GM23248 (cell line): Measurements from ENCODE around the gene SNTG2. TPM values are rescaled to one million over a fixed set of nuclear protein-coding genes. Genes with fewer than 3 reads are reported as not detected.

Experiments
- DNase-seq: peaks from one replicate; pipeline ENCODE4 v3.0.0-alpha.2; 2015
- H2AFZ ChIP-seq: fragments of 200-600 bp; sonication (generic); 2 replicates; pipeline ENCODE4 v1.6.1; 2016; ENCODE audit warnings: antibody characterized with exemption
- H3F3A ChIP-seq: fragments of 200-600 bp; sonication (generic); 2 replicates; pipeline ENCODE4 v1.6.1; 2016; ENCODE audit warnings: mild to moderate bottlenecking, antibody characterized with exemption, mixed run types; ENCODE audit not compliant: insufficient read depth
- H3K27ac ChIP-seq: fragments of 200-600 bp; sonication (generic); 2 replicates; pipeline ENCODE4 v1.5.1; 2016; ENCODE audit warnings: mild to moderate bottlenecking
- H3K27me3 ChIP-seq: fragments of 200-600 bp; sonication (generic); replicated peaks from 2 replicates; pipeline ENCODE4 v1.6.1; 2016; ENCODE audit warnings: mild to moderate bottlenecking; ENCODE audit not compliant: insufficient read depth
- H3K36me3 ChIP-seq: fragments of 200-600 bp; sonication (generic); 2 replicates; pipeline ENCODE4 v1.6.1; 2016; ENCODE audit warnings: low read depth, mild to moderate bottlenecking
- H3K4me1 ChIP-seq: fragments of 200-600 bp; sonication (generic); 2 replicates; pipeline ENCODE4 v1.6.1; 2016; ENCODE audit warnings: mild to moderate bottlenecking; ENCODE audit not compliant: insufficient read depth
- H3K4me2 ChIP-seq: fragments of 200-600 bp; sonication (generic); one replicate; pipeline ENCODE4 v1.6.1; 2016; ENCODE audit warnings: mild to moderate bottlenecking; ENCODE audit not compliant: unreplicated experiment
- H3K4me3 ChIP-seq: fragments of 200-600 bp; sonication (generic); 2 replicates; pipeline ENCODE4 v1.5.1; 2016; ENCODE audit warnings: mild to moderate bottlenecking
- H3K79me2 ChIP-seq: fragments of 200-600 bp; sonication (generic); 2 replicates; pipeline ENCODE4 v1.6.1; 2016; ENCODE audit warnings: mild to moderate bottlenecking; ENCODE audit not compliant: insufficient read depth
- H3K9ac ChIP-seq: fragments of 200-600 bp; sonication (generic); 2 replicates; pipeline ENCODE4 v1.6.1; 2016; ENCODE audit warnings: mild to moderate bottlenecking
- H3K9me2 ChIP-seq: fragments of 200-600 bp; sonication (generic); 2 replicates; pipeline ENCODE4 v1.6.1; 2016; ENCODE audit warnings: mixed run types, mild to moderate bottlenecking, moderate library complexity; ENCODE audit not compliant: insufficient read depth
- H3K9me3 ChIP-seq: fragments of 200-600 bp; sonication (generic); one replicate; pipeline ENCODE4 v1.6.1; 2017; ENCODE audit warnings: low read depth
- H4K20me1 ChIP-seq: fragments of 200-600 bp; sonication (generic); 2 replicates; pipeline ENCODE4 v1.6.0; 2016; ENCODE audit not compliant: insufficient read depth
- EZH2 ChIP-seq: fragments of 200-600 bp; sonication (generic); IDR thresholded peaks from 2 replicates; pipeline ENCODE4 v1.6.1; 2018; ENCODE audit warnings: antibody characterized with exemption, mild to moderate bottlenecking; ENCODE audit not compliant: insufficient read depth, poor library complexity, severe bottlenecking
- EZH2phosphoT487 ChIP-seq: fragments of 200-600 bp; sonication (generic); IDR thresholded peaks from 2 replicates; pipeline ENCODE4 v1.6.1; 2018; ENCODE audit warnings: antibody characterized with exemption, moderate library complexity, mild to moderate bottlenecking, low read depth; ENCODE audit not compliant: insufficient read depth
- WGBS, 2 experiments: methylation state at CpG; one replicate each; pipeline ENCODE4 v1.1.6; 2015 to 2017; ENCODE audit warnings: low lambda C conversion rate in 2 of 2, low coverage in 1 of 2; ENCODE audit errors: missing lambda C conversion rate in 2 of 2; 5-methylcytosine and 5-hydroxymethylcytosine counted together
- in situ Hi-C: fragments of 300-500 bp; cut with MboI; formaldehyde crosslinking; loops from 2 replicates; pipeline ENCODE4 v1.15.0; 2020
- polyA plus RNA-seq: library from polyadenylated mRNA; unstranded; fragments of >200 nt; fragmentation: Nextera tagmentation; extraction: Ambion mirVana; gene quantifications from 2 replicates; pipeline ENCODE4 v1.2.1, GENCODE V29; 2016
- total RNA-seq: library from RNA; depleted of rRNA; stranded (reverse); fragments of >200 nt; shearing (Covaris generic); gene quantifications from 2 replicates; pipeline ENCODE4 v1.2.3, GENCODE V29; 2014

SNTG2 gene
- total and polyA plus RNA-seq, 2 experiments from 2014 or later: not detected

DNA sequence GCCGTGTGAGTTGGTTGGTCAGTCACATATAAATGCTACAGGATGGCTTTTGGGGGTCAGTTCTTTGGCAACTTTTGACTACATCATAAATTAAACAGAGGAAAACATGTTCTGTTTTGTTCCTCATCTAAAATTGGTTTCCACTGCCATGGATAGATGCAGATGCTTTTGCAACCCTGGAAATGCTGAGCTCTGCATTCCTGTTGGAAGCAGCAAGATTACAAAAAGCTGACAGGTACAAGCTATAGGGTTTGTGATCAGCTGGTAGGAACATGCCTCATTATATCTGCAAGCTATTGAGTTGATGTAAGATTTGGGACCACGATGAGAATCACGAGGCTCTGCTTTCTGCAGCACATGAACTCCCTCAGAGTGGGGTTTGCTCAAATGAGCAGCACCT is 255.2 kb downstream of the SNTG2 start:
- no peak overlapping the region for H3K27ac ChIP-seq
- H3K79me2 ChIP-seq: no peaks in the 10 kb centered on the region
- H3K27me3 ChIP-seq: no peaks in the 10 kb centered on the region
- DNase-seq: no peak
- no peaks in the 10 kb centered on the region for H3F3A ChIP-seq
- H3K4me3 ChIP-seq: no peak overlapping the region
- H3K36me3 ChIP-seq: no peaks in the 10 kb centered on the region
- H3K4me2 ChIP-seq: no peak overlapping the region
- H3K9ac ChIP-seq: no peak overlapping the region
- WGBS, 2 experiments: 7 to 10% methylated on average over 3 of the region's 3 CpGs
- no peaks in the 10 kb centered on the region for H3K9me3 ChIP-seq
- H3K4me1 ChIP-seq: no peaks in the 10 kb centered on the region
- TF ChIP-seq EZH2phosphoT487 (no peak), EZH2 (no peak)
- no peaks in the 10 kb centered on the region for H4K20me1 ChIP-seq
- in situ Hi-C loops: no loop called here
- H3K9me2 ChIP-seq: no peaks in the 10 kb centered on the region
- no peak overlapping the region for H2AFZ ChIP-seq

DNA sequence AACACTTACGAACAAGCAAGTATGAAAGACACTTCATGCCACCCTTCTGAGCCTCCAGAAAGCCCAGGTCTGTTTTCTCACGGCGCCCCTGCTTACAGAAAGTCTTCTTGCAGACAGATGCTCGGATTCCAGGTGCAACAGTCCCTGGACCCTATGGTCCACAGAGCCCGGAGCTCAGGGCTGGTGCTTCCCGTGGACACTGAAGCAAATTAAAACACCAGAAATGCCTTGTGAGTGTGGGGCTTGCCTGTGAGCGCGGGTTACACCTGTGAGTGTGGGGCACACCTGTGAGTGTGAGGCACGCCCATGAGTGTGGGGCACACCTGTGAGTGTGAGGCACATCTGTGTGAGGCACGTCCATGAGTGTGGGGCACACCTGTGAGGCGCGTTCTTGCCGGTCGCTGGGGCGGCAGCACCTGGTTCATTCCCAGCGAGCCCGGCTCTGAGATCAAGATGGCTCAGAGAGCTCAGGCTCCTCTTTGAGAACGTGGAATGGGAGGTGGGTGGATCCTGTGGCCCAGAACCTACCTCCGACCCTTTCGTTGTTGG is 257.4 kb downstream of the SNTG2 start:
- Histone ChIP-seq H3K36me3 (no peaks in the 10 kb centered on the region), H3K27me3 (no peaks in the 10 kb centered on the region), H4K20me1 (no peaks in the 10 kb centered on the region), H3K4me3 (no peak overlapping the region), H3K79me2 (no peaks in the 10 kb centered on the region), H3K9me2 (no peaks in the 10 kb centered on the region), H3K4me1 (no peaks in the 10 kb centered on the region), H3K4me2 (no peak overlapping the region), H3K9me3 (no peaks in the 10 kb centered on the region), H3K9ac (no peak overlapping the region), H3F3A (no peaks in the 10 kb centered on the region), H2AFZ (no peak overlapping the region), H3K27ac (no peak overlapping the region)
- in situ Hi-C loops: no loop called here
- no peak for DNase-seq
- TF ChIP-seq EZH2phosphoT487 (no peak), EZH2 (no peak)
- WGBS, 2 experiments: 50 to 53% methylated on average over 19 to 20 of the region's 20 CpGs

DNA sequence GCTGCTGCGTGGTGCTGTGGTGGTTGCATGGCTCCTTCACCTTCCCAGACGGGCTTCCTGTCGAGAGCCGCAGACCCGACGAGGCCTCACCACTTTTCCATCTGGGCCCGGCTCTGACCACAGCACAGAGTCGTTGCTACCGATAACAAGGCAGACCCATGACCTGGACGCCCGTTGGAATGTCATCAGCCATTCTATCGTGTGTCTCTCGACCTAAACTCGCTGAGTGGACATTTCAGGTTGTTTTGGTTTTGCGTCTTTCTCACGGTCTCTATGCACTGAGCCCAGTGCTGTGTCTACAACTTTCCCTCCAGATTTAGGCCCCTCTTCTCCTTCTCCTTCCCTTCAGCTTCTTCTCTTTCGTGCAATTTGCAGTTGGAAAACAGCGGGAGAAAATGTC is 257.9 kb downstream of the SNTG2 start:
- Histone ChIP-seq H3K9ac (no peak overlapping the region), H3K4me2 (no peak overlapping the region), H3K9me3 (no peaks in the 10 kb centered on the region), H3K27me3 (no peaks in the 10 kb centered on the region), H3K27ac (no peak overlapping the region), H3F3A (no peaks in the 10 kb centered on the region), H3K9me2 (no peaks in the 10 kb centered on the region), H3K4me3 (no peak overlapping the region), H4K20me1 (no peaks in the 10 kb centered on the region), H3K79me2 (no peaks in the 10 kb centered on the region), H3K4me1 (no peaks in the 10 kb centered on the region), H3K36me3 (no peaks in the 10 kb centered on the region), H2AFZ (no peak overlapping the region)
- in situ Hi-C loops: no loop called here
- no peak for DNase-seq
- TF ChIP-seq EZH2 (no peak), EZH2phosphoT487 (no peak)
- WGBS, 2 experiments: 58 to 62% methylated on average over 18 of the region's 18 CpGs

DNA sequence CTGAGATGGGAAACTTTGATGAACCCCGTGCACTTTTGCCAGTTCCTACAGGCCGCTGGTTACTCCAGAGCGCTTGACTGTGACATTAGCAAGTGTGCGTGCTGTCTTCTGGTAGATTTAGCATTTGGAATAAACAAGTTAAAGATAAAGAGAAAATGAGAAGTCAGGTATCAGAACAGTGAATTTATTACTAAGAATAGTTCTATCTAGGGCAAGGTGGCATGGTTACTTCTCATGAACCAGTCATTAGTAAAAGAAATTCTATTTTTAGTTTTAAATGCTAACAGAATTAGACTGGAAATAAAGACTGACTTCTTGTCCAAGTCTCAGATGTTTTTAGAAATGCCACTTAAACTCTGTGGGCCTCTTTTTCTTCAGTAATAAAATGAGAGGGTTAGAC is 258.6 kb downstream of the SNTG2 start:
- Histone ChIP-seq H3K4me2 (no peak overlapping the region), H3K4me1 (no peaks in the 10 kb centered on the region), H3K79me2 (no peaks in the 10 kb centered on the region), H3F3A (no peaks in the 10 kb centered on the region), H3K4me3 (no peak overlapping the region), H3K27me3 (no peaks in the 10 kb centered on the region), H3K9me3 (no peaks in the 10 kb centered on the region), H2AFZ (no peak overlapping the region), H3K36me3 (no peaks in the 10 kb centered on the region), H4K20me1 (no peaks in the 10 kb centered on the region), H3K27ac (no peak overlapping the region), H3K9me2 (no peaks in the 10 kb centered on the region), H3K9ac (no peak overlapping the region)
- no peak for DNase-seq
- TF ChIP-seq EZH2: no peak
- TF ChIP-seq EZH2phosphoT487: no peak
- 48 to 55% methylated on average over 4 of the region's 4 CpGs for WGBS, 2 experiments
- in situ Hi-C loops: no loop called here

DNA sequence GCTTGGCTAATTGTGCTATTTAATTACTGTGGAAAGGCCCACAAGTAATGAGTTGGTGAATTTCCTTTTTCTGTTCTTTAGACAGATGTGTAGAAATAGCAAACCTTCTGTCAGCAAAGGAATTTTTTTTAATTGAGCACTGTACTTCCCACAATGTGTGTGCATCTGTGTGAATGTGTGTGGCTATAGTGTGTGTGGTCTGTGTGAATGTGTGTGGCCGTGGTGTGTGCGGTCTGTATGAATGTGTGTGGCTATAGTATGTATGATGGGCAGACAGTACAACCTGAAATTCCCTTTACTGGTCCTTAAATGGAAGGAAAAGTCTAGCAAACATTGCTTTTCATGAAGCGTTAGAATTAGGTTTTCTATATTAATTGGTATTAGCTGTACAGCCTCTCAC is 259.1 kb downstream of the SNTG2 start:
- DNase-seq: no peak
- no peak overlapping the region for H3K9ac ChIP-seq
- H3K4me1 ChIP-seq: no peaks in the 10 kb centered on the region
- H3K4me2 ChIP-seq: no peak overlapping the region
- no peaks in the 10 kb centered on the region for H3F3A ChIP-seq
- in situ Hi-C loops: no loop called here
- H3K27me3 ChIP-seq: no peaks in the 10 kb centered on the region
- H3K36me3 ChIP-seq: no peaks in the 10 kb centered on the region
- no peak overlapping the region for H3K27ac ChIP-seq
- H3K4me3 ChIP-seq: no peak overlapping the region
- no peaks in the 10 kb centered on the region for H3K9me2 ChIP-seq
- H2AFZ ChIP-seq: no peak overlapping the region
- TF ChIP-seq EZH2phosphoT487 (no peak), EZH2 (no peak)
- no peaks in the 10 kb centered on the region for H3K79me2 ChIP-seq
- H3K9me3 ChIP-seq: no peaks in the 10 kb centered on the region
- H4K20me1 ChIP-seq: no peaks in the 10 kb centered on the region
- WGBS, 2 experiments: 31 to 43% methylated on average over 3 of the region's 3 CpGs
